ENCODE measurements around the gene TWIST2.

The TWIST2 gene

DNA sequence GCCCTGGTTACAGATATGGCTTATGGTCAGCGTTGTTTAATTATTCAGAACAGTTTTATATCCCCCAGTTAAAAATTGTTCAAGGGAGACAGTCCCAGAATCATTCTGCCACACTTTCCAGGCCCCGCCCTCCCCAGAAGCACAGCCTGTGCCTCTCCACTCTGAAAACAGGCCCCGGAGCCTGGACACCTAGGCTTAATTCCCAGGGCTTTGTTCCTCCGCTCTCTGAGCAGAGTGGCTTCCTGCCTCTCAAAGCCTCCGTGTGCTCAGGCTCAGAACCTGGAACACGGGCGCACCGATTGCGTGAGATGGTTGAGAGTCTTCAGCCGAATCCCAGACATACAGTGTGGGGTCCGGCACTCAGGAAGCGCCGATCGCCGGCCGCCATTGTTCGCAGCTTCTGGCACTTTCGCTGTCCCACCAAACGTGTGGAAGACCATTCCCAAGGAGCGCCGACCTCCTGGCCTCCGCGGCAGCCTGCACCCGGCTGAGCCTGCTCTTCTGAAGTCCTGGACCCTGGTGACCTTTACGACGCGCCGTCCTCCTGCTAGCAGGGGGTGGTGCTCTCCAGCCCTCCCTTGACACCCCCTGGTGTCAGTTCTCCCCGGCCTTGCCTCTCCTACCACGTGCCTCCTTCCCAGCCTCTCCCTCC is 45.6 kb downstream of the TWIST2 start:
- DNase-seq, result no peak

DNA sequence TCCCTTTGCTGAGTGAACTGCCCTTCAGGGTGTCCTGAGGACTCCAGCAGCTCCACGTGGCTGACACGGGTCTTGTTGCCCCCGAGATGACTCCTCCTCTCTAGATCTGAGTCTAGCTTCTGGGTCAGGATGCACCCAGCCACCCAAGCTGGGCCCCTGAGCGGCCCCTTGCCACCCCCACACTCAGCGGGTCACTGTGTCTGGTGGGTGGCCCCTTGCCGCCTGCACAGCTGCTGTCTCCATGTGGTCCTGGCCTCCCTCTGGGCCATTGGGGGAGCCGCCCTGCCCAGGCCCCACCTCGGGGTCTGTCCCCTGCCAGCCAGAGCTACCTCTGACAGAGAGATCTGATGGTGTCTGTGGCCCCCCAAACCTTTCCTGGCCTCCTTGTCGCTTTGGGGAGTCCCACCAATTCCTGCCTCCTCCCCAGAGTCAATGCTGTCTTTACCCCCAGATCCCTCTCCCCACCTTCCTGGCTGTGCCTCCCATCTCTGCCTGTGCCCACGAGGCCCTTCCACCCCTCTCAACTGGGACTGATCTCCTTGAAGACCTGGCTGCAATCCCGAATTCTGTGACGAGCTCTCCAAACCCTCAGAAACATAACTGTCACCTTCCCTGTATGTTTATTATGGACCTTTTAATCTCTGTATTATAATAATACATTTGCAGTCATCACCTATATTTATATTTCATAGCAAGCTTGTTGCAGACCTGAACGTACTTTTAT is 46.5 kb downstream of the TWIST2 start:
- DNase-seq, result no peak

DNA sequence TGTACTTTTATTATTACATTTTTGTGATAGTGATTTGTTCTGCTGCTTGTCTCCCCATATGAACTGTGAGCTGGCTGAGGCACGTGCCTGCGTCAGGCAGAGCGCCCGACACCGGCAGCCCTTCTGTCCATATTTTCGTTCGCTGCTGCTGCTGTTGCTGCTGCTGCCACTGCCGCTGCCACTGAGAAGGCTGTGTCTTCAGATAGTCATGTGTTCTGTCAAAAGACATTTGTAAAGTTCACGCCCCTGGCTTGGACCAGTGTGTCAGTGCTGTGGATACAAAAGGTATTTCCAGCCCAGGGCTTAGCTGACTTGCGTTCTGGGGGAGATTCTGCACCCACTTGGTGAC is 47.0 kb downstream of the TWIST2 start:
- no peak for DNase-seq

DNA sequence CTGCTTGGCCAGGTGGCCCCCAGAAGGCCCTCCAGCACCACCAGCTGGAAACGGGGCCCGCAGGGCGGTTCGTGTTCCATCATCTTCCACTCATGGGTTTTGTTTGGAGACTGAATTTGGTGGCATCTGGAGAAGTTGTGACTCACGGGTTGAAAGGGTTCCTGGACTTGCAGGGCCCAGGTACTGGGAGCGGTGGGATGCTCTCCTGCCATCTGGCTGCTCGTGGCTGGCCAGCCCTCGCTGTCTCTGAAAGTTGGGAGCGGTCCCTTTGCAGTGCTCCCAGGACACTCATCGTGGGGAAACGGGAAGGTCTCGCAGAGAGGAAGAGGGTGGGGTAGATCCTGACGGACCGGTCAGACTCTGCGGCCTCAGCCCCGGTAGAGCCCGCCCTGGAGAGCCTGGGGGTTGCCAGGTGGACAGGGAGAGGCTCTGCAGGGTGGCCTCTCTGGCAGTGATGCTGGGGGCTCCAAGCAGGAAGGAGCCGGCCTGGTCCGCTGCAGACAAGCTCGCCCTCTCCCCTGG is 47.5 kb downstream of the TWIST2 start:
- no peak for DNase-seq

DNA sequence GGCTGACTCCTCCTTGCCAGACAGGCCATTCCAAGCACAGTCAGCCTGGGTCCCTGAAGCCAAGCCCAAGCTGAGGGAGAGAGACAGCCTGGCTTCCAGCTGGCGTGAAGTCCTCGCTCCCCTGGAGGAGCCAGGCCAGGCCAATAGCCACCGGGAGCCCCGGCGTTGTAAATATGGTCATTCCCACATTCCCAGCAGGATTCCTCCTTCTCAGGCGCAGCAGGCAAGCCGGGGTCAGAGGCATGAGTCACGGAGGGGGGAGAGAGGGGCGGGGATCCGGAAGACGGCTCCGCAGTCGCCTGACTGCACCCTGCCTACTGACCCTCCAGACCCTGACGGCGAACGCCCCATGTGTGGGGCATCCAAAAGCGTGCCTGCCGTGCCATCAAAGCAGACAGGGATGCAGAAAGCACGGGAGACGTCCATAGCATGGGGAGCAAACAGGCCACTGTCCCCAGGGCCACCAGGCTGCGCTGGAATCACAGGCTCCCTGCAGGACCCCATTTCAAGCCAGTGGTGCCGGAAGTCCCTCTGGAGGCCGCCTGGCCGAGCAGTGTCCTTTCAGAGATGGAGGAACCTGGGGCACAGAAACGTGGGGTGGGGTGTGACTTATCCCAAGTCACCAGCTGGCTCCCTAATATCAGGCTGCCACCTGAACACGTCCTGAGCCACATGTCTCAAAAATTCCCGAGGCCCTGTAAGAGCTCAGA is 48.2 kb downstream of the TWIST2 start:
- peak; percentile 27 for DNase-seq

DNA sequence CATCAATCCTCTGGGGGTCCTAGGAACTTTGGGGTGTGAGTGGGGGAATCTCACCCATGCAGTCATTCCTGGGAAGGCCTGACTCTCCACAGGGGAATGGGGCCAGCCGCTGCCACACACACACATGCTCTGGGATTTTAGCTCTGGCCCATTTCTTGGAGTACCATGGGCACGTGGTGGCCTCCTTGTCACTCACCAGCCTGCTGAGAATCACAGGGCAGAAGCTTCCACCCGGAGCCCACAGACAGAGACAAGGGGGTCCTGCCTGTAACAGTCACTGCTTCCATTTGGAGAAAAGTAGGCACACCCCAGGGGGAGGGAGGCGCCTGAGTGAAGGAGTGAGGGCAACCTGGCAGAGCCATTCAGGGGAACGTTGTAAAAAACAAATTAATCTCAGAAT is 48.8 kb downstream of the TWIST2 start:
- DNase-seq, result no peak

DNA sequence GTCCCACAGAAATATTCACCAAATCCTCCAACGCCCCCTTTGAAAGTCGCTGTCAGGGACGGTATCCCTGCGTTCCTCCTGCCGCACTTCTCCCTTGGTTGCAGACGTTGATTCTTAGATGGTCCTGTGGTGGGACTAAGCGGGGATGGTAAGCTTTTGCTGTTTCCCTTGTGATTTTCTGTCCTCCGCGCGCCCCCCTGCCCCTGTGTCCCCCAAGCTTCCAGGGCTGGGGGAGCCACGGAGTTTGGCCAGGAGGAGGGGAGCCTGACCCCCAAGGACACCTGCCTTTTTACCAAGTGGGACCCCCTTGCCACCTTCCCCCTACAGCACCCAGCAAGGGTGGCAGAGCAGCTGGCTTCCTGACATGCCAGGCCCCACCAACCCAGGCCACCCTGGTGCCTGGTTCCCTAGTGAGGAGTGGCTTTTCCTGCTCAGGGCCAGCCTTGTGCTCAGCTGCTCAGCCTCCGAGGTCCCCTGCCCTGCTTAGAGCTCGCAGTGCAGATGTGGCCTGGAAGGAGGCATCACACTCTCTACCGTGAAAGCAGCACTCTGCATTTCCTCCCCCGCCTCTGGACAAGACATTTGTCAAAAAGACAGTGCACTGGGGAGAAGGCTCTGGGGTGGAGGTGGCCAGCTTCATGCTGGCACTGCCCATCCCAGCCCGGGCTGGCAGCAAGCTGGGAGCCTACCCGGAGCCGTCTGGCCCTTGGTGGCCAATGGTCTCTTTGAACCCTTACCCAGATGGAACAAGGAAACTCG is 49.4 kb downstream of the TWIST2 start:
- no peak for DNase-seq

DNA sequence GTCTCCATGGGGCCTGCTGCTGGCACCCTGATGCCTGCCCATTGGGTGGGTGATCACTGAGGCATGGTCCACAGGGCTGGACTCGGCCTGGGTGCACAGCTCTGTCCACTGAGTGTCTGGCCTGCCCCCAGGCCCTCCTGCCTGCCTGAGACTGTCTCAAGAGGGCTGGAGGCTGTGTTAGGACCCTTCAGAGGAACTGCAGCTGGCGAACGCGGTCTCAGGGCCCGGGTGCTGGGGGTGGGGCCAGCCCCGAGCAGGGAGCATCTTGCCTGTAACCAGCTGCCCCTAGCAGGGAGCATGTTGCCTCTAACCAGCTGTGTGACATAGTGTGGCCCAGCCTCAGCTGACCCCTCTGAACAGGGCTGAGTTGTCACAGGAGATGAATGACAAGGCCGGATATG is 50.0 kb downstream of the TWIST2 start:
- DNase-seq, result no peak

DNA sequence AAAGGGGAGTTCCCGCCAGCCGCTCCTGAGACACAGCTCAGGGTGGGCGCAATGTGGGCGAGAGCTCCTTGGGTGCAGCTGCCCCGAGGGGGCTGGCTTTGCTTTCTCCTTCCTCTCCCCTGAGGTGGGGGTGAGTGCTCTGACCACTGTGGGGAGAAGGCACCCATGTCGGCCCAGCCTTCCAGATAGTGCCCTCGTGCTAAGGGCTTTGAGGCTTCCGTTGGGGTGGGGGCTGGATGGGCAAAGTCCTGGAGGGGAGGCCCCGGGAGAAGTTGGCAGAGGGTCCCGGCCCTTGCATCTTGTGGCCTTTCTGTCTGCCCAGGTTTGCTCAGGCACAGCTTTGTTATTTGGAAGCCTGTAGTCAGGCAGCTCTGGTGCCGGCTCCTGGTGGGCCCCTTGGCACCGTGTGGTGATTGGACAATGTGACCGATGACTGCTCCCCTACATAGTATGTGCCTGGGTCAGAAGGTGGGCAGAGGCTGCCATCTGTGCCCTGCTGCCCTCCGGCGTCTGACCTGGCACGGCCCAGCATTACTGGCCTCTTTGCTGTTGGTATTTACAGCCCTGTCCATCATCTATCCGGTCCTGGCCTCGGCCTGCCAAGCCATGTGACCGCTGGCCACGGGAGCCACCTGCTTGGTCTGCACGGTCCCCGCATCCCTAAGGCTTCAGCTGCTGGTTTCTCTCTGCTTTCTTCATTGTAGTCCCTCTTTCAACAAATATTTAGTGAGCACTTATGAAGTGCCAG is 50.8 kb downstream of the TWIST2 start:
- DNase-seq, result no peak

DNA sequence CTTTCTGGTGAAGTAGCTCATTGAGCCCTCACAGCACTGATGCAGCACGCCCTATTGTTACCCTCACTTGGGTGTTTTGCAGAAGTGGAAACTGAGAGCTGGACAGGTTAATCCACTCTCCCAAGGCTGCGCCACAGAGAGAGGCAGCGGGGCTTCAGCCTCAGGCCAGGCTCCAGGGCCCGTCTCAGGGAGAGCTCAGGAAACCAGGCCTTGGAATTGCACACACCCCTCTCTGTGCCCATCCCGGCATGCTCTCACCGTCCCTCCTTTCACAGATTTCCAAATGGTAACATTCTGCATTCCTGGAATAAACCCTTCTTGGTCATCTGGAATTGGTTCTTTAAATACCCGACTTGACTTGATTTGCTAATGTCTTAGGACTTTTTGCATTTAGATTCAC is 51.5 kb downstream of the TWIST2 start:
- no peak for DNase-seq

DNA sequence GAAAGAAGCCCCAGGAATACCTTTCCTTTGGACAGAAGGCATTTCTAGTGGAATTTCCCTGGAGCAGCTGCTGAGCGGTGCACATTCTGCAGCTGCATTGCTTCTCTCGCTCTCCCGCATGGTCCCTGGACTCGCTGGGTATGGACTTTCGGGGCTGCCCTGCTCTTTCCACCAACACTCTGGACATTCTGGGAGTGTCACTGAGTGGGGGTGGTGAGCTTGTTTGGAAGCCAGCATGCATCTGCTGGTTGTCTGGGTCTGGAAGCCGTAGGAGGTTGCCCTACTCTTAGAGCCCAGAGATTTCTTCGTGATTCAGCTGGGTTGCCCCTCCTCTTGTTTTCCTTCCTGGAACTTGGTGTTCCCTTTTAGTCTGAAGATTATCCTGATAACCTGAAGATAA is 52.6 kb downstream of the TWIST2 start:
- no peak for DNase-seq

DNA sequence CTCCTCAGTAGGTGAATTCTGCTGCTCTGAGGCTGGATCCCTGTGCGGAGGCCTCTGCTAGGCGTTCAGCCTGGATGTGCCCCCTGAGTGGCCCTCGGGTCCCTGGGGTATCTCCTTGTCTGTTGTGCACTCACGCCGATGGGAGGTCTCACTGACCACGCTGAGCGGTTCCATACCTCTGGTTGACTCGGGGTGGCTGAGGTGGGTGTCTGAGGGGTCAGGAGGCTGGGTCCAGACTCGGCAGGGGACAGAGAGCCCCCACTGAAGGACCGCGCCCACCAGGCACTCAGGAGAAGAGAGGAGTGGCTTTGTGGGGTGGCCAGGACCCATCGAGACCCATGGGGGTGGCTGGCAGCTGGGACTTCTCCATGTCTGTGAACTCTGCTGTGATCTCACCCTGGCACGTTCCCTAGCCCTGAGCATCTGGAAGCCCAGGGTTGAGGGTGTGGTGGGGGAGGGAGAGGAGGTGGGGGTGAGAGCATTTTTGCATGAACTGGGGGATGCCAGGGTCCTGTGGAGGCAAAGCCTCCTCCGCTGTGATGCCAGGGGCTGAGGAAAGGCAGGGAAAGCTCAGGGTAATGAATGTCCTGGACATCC is 53.7 kb downstream of the TWIST2 start:
- no peak for DNase-seq

DNA sequence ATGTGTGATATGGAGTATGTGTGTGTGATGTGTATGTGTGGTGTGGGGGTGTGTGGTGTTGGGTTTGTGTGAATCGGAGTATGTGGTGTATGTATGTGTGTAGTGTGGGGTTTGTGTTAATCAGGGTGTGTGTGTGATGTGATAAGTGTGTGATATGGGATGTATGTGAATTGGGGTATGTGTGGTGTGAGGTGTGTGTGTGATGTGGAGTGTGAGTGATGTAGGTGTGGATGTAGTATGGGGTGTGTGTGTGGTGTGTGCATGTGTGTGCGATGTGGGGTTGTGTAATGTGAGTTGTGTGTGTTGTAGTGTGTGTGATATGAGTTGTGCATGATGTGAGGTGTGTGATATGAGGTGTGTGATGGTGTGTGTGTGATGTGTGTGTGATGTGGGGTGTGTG is 54.4 kb downstream of the TWIST2 start:
- no peak for DNase-seq

DNA sequence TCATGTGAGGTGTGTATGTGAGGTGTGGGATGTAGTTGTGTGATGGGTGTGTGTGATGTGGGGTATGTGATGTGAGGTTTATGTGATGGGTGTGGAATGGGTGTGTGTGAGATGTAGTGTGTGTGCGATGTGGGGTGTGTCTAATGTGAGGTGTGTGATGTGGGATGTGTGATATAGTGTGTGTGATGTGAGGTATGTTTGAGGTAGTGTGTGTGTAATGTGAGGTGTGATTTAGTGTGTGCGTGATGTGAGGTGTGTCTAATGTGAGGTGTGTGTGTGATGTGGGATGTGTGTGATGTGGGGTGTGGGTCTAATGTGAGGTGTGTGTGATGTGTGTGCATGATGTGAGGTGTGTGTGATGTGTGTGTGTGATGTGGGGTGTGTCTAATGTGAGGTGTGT is 55.3 kb downstream of the TWIST2 start:
- DNase-seq, result no peak

DNA sequence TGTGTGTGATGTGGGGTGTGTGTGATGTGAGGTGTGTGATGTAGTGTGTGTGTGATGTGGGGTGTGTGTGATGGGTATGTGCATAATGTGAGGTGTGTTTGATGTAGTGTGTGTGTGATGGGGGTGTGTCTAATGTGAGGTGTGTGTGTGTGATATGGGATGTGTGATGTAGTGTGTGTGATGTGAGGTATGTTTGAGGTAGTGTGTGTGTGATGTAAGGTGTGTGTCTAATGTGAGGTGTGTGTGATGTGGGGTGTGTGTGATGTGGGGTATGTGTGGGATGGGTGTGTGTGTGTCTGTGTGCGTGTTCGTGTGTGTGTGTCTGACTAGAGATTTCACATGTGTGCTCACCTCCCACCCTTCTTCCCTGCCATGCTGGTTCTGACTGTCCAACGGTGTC is 56.3 kb downstream of the TWIST2 start:
- DNase-seq, result no peak

DNA sequence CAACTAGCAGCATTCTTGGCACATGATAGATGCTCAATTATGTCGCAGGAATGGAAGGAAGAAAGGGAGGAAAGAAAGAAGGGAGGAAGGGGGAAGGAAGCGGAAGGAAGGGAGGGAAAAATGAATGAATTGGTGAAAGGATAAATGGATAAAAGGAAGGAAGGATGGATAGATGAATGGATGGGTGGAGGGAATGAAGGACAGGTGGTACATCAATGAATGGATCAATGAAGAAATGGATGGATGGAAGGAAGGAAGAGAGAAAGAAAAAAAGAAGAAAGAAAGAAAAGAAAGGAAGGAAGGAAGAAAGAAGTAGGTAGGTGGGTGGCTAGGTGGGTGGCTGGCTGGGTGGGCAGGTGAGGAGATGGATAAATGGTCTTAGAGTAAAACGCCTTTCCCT is 56.8 kb downstream of the TWIST2 start:
- no peak for DNase-seq

DNA sequence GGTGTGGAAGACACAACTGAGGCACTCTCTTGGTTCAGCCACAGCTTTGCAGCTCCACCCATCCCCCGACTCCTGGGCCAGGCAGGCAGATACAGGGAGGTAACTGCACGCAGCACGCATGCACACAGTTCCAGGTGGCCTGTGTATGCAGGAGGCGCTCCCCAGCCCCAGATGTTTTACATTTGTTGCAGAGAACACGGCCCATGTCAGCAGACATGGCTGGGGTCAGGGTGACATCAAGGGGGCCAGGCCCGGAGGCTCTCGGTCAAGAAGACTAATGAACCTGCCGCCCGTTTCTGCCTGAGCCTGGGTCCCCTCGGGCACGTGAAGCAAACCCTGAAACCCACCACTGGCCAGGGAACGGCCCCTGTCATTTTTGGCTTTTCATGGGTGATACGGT is 57.3 kb downstream of the TWIST2 start:
- no peak for DNase-seq

DNA sequence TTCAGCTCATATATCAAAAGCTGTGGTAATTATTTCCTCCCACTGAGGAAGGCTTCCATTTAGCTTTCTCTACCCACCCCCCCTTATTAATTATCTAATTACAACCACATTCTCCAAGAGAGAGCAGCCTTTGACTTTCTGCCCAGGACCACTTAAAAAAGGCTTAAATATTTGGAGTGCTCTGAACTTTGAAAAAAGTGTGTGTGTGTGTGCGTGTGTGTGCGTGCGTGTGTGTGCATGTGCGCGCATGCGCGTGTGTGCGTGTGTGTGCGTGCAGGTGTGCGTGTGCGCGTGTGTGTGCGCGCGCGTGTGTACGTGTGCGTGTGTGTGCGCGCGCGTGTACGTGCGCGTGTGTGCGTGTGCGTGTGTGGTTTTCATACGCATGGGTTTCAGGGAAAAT is 57.8 kb downstream of the TWIST2 start:
- DNase-seq, result no peak

DNA sequence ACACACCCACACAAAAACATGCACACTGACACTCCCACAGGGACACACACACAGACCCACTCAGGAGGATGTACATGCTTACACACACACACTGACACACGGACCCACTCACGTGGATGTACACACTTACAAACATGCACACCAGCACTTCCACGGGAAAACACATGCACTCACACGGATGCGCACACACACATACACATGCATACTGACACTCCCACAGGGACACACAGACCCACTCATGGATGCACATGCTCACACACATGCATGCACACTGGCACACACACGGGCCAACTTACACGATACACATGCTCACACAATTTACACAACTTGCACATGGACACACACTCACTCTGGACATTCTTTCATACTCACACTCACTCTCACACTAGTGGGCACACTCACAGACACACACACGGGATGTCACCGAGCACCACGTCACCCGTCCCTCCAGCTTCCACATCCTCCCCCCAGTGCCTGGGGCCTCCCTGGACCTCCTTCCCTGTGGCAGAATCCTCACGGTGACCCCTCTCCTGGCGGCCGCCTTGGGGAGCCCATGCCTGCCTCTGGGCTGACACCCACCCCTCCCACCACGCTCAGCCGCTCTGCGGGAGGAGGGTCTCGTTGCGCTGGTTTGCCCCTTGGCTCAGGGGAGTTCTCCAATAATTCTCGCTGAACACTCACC is 58.5 kb downstream of the TWIST2 start:
- DNase-seq, result no peak

DNA sequence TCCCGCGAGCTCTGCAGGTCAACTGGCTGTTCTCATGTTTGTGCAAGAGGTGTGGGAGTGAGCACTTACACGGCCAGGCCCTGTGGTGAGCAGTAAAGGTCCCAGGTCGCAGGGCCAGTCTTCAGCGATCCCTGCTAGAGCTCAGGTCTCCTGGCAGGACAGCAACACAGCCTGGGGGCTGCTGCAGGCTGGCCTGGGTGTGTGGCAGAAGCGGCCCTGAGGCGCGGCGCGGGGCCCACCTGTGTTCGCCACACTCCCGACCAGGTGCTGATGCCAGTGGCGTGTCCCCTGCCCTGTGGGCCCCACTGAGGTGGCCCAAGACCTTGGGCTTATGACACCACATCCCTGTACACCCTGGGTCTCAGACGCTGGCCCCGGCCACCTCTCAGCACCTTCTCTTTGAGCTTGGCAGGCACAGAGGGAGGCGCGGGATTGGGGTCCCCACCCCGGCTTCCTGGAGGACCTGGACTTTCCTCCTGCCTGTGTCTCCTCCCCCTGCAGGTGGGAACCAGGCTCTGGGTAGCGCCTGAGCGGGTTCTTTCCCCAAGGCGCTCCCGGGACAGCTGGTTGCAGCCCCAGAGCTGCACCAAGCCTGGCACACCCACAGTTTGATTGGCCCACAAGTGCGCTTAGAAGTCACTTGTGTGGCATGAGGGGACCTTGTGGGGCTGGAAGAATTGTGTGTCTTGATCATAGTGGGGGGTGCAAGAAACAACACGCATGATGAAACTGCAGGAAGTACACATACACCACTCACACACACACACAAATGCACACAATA is 59.2 kb downstream of the TWIST2 start:
- no peak for DNase-seq

DNA sequence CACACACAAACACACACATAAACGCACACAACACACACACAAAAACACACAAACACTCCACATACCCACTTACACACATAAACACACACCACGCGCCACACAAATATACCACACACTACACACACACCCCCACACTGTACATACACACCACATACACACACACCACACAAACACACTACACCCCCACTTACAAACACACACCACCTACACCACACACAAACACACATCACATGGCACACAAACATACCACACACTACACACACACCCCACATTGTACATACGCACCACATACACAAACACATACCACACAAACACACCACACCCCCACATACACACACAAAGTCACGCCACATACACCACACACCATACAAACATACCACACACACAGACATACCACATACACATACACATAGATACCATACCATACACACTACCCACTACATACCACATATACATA is 59.9 kb downstream of the TWIST2 start:
- DNase-seq, result no peak

Measured in NCI-H146 (cell line).